ENCODE results near the gene CCNI2.

GRCh38 chr5:132771503-132771998 is 24.3 kb downstream of the CCNI2 start:
- TF ChIP-seq CTCF (IDR thresholded peaks at IDR 0.05; ENCODE audit: low read length) (no peak), EZH2phosphoT487 (IDR thresholded peaks at IDR 0.05; ENCODE audit: low read length) (no peak), EZH2 (optimal IDR thresholded peaks at IDR 0.05; ENCODE audit: low read depth, low read length) (no peak)
